Ramos (cell line): ENCODE results near the gene EIF3K.

Experiments
- in situ Hi-C: fragments of 300-500 bp; cut with MboI; formaldehyde crosslinking; loops from one replicate; pipeline ENCODE4 v1.14.3; 2022; ENCODE audit warnings: low sequenced_read_pairs; ENCODE audit not compliant: unreplicated experiment

Gene EIF3K

DNA sequence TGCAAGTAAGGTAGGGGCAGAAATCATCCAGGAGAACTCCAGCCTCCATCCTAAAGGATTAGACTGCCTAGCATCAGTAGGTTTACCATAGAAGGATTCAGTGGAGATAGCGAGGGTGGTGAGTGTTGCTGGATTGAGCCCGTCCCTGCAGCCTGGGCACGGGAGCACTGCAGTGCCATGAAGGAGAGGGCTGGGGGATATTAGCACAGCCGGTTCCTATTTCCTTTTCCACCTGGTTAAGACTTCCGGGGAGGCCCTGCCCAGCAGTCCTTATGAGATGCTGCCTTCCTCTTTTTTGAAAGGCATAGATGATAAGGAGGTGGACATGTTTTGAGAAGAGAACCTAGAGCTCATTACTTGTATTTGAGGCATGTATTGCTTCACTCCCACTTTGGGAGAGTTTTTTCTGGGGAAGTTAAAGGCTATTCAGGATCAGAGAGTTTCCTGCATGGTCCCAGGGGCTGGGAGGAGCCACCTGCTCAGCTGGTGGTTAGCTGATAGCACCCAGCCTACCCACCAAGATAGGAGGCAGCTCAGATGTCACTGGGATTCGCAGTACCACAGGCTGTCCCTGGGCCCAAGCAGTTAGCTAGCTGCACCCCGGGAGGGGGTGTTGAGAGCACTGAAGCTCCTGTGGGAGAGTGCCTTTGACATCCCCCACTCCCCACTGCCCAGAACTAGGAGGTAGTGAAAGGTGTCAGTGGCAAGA lies 45.7 kb downstream of the EIF3K start:
- in situ Hi-C loops = no loop called here

DNA sequence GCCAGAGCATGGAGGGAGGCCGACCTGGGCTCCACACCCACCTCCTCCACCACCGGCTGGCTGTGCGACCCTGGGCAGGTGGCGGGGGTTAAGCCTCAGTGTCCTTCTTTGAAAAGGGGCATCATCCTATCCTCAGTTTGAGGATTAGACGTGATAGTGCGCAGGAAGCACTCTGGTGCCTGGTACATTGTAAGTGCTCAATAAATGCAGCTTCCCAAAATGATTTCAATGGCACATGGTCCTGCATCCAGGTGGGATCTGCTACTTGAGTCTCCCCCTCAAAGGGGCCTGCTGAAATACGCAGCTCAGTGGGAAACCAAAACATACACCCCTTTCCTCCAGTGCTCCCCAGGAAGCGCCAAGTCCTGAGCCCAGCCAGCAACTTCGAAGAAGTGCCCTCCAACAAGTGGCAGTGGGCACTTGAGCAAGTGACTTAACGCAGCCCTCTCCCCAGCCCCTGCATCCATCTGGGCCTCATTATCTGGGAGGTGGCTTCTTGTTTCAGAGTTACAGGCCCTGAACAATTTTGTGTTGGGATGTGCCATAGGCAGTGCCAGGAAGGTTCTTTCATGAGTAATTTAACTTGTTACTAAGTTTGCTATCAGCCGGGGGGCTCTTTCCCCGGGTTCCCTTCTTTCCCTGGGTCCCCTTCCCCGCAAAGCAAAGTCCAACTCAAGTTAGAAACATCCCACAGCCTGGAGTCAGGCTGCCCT lies 46.4 kb downstream of the EIF3K start:
- in situ Hi-C loops = no loop called here

DNA sequence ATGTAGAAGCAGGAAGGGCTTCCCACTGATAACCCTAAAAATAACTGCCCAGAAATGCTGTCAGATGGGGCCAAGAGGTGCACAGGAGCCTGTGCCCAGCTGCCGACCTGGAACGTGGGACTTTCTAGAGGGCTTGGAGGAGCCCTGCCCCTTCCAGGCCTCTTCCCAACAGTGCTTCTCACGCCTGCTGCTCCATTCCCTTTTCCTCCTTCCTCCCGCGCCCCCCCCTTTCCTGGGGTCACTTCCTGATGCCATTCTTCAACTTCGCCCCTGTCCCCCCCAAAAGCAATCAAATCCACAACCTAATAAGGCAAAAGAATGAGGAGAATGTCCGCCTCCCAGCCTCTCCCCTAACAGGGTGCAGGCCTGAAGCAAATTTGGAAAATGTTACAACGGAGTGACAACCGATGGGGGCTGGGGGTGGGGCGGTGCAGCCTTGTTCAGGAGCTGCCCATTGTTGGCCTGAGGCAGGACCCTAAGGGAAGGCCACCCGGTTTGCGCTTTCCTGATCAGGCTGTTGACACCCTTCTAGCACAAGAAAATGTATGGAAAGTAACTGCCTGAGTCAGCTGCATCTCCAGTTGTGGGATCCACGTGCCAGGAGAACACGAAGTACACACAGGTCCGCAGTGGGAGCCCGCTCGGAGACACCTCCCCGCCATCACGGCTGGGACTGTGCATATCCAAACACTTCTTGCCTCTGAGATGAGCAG lies 47.1 kb downstream of the EIF3K start:
- in situ Hi-C loops = no loop called here

GRCh38 chr19:38666663-38667511 lies 47.9 kb downstream of the EIF3K start:
- in situ Hi-C loops = no loop called here

- in situ Hi-C loops = no loop called here
These were observed 48.7 kb downstream of the EIF3K start for GRCh38 chr19:38667661-38668171.

DNA sequence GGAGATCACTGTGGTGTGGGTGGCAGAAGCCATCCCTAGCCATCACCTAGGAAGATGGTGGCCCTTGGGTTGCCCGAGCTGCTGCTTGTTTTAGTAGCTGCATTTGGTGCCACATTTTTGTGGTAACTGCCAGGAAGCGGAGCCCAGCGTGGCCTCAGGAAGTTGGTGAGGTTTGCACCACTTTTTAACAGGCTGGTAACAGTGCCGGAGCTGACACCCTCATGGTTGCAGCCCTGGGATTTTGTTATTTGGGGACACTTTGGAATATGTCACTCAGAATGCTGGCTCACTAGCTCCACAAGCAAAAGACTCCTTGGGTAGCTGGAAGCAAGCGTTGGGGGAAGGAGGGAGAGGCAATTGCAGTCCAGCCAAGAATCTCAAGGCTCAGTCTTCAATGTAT lies 50.6 kb downstream of the EIF3K start:
- in situ Hi-C loops = no loop called here

GRCh38 chr19:38670921-38671398 lies 52.0 kb downstream of the EIF3K start:
- in situ Hi-C loops = no loop called here

DNA sequence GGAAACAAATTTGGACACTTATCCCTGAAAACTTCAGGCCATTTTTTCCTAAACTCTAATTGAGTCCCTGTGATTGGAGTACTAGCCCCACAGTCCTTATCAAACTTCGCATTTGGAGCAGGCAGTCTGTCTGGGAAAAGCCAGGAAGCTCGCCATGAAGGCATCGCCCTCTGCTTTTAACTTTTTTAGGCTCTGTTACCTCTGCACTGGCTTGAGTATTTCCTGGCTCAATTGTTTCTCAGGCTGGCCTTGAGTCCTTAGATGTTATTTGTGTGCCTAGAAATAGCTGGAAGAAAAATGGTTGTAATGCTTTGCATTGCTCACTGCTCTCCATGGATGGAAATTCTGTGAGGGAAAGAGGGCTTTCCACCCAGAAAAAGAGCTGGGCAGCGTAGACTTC lies 52.7 kb downstream of the EIF3K start:
- in situ Hi-C loops = no loop called here

DNA sequence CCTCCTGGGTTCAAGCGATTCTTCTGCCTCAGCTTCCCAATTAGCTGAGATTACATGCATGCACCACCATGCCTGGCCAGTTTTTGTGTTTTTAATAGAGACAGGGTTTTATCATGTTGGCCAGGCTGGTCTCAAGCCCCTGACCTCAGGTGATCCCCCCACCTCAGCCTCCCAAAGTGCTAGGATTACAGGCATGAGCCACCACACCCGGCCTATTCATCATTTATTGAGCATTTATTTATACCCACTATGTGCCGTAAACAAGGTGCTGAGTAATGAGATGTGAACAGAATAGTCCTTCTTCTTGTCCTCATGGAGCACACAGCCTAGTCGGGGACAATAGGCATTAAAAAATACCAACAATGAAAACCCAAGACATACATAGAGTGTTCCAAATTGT lies 54.0 kb downstream of the EIF3K start:
- in situ Hi-C loops = no loop called here

DNA sequence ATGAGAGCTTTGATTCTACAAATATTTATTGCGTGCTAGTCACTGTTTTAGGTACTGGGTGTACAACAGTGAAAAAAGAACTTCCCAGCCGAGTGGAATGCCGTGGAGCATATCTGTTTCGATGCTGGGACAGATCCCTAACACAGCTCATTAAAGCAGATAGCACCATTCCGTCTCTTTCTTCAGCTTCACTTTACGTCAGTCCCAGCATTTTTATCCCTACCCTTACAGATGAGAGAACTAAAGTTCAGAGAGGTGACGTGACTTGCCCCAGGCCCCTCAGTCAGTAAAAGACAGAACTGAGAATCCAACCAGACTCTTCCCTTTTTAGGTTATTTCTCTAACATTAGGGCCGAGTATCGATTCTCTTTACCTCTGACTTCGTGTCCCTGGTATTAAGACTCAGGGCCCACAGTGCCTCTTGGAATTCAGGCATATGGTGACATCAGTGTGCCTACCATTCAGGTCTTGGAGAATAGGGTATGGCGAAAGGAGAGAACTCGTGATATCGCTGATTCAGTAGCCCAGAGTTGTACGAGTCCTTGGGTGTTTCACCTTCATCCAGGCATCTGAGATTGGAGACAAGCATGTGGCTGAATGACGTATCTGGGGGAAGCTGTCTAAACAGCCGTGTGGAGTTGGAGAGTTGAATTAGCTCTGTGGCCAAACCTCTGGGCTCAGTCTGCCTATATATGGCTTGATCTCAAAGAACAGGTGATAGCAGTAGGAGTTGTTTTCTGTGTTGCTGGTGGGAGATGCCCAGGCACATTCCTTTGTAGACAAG lies 55.6 kb downstream of the EIF3K start:
- in situ Hi-C loops = no loop called here

DNA sequence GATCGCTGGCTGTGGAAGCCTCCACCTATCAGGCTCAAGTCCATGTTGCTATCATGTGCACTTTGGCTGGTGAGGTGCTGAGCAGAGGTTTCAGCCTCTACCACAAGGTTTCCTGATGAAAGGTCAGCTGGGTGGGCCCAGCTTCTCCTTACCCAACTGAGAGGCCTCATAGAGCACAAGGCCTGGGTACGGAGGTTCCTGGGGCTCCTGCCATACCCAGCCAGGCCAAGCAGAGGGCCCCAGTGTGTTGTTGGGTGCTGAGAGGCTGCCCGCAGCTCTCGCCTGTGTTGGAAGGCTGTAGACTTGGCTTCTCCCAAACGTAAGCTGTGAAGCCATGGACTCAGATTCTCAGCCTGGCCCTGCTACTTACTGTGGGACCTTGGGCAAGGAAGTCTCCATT lies 56.6 kb downstream of the EIF3K start:
- in situ Hi-C loops = no loop called here

GRCh38 chr19:38676023-38676877 lies 57.3 kb downstream of the EIF3K start:
- in situ Hi-C loops = no loop called here

- in situ Hi-C loops = no loop called here
These were observed 58.1 kb downstream of the EIF3K start for GRCh38 chr19:38676878-38677646.

DNA sequence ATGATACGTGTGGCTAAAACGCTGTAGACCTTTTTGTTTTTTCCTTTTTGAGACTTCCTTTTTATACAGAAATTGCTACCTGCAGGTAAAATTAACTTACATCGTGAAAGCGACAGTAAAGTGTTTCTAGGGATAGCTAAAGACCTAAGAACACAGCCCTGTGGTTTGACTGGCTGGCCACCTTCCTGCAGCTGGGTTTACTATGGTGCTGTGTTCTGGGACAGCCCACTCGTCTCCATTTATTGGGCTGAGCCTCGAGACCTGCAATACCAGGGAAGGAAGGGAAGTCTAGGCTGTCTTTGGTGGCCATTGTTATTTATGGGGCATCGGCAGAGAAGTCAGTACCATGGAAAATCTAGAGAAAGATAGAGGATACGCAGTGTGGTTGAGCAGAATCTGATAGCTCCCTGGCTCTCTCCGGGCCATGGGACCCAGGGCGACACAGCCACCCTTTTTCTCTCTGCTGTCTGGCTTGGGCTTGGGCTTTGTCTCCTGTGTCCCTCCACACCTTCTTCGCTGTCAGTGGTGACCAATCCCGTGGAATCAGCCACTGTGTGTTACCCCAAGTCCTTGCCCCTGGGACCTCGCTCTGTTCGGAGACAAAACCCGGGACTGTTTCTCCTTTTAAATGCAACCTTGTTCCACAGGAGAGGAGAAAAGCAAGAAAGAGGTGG lies 59.4 kb downstream of the EIF3K start:
- in situ Hi-C loops = no loop called here

DNA sequence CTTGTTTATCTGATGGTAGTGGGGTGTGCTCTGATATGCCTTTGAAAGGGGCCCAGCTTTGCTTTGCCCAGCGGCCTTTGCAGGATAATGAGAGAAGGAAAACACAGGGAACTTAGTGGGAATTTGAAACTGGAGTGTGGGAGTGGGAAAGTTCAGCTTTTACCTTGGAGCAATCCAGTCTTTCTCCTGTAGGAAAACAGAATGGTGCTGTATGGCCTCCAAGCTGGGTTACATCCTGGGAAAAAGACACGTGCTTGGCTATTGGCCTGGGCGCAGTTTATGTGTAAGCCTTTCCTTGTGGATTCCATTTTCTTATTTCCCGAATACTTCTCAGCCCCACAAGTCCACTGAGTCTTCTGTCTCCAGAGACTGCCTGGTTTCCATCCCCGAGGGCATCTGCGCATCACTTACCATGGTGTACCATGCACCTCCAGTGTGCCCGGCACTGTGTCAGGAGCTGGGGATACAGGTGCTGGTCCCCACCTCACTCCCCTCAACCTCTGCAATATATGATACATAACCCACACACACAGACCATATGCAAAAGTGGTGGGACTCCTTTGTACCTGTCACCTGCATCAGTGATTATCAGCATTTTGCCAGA lies 60.0 kb downstream of the EIF3K start:
- in situ Hi-C loops = no loop called here

DNA sequence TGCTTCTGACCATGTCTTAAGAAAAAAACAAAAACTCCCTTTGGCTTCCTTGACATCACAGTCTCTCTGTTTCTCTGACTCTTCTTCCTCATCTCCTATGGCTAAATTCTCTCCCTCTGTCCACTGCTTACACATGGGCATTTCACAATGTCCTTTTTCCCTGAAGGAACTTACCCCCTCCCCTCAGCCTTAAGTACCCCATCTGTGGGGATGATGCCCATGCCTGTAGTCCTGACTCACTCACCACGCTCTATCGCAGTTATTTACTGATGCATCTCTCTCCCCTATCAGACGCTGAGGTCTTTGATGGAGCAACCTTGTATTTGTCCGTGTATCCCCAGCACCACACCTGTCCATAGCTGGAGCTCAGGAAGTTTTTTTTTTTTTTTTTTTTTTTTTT lies 60.9 kb downstream of the EIF3K start:
- in situ Hi-C loops = no loop called here
